Measurements from ENCODE around the gene FAAP20. TPM values are rescaled to one million over a fixed set of nuclear protein-coding genes. Genes with fewer than 3 reads are reported as not detected.

FAAP20 gene
- total and polyA plus RNA-seq, 10 of the 15 experiments (the other 5 are each of a cell fraction or from before 2014, with no cell fraction given): 0.79 to 91.8 (median 20.9) TPM

DNA sequence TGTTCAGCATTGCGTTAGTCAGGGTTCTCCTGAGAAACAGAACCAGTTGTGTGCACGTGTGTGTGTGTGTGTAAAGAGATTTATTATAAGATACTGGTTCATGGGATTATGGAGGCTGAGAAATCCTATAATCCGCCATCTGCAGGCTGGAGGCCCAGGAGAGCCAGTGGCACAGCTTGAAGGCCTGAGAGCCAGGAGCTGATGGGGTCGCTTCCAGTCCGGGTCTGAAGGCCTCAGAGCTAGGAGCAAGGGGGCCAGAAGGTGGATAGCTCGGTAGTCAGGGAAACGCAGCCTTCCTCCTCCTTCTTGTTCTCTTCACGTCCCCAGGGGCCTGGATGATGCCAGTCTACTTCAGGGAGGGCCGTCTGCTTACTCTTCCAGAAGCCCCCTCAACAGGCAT is 37.7 kb downstream of the FAAP20 start:
- Histone ChIP-seq H3K9me3 (replicated peaks; ENCODE audit: control insufficient read depth, insufficient read depth, low read length) (no peaks in the 10 kb centered on the region), H3K27ac (ENCODE audit: control insufficient read depth, insufficient read depth) (no peak overlapping the region), H3K4me3 (no peak overlapping the region), H3K36me3 (ENCODE audit: control insufficient read depth in 2 of 2, insufficient read depth in 2 of 2, low read length in 1 of 2) (no peaks in the 10 kb centered on the region), H3K27me3 (replicated peaks in 1 of 2; ENCODE audit: control insufficient read depth in 2 of 2, insufficient read depth in 2 of 2, low read length in 1 of 2) (no peaks in the 10 kb centered on the region), H3K4me2 (ENCODE audit: control insufficient read depth, insufficient read depth) (no peak overlapping the region), H4K20me1 (ENCODE audit: control insufficient read depth, insufficient read depth) (no peaks in the 10 kb centered on the region), H3K4me1 (ENCODE audit: control insufficient read depth, insufficient read depth, low read length) (no peaks in the 10 kb centered on the region), H3K79me2 (ENCODE audit: control insufficient read depth, insufficient read depth, low read length) (no peaks in the 10 kb centered on the region), H3K9ac (ENCODE audit: control insufficient read depth, insufficient read depth, low read length) (no peak overlapping the region), H2AFZ (ENCODE audit: control insufficient read depth, low read depth, low read length) (no peak overlapping the region)
- ChIA-PET SMC1A (ENCODE audit: uncharacterized antibody, unreplicated experiment) (no interaction called here), CTCF (no interaction called here), POLR2A (no interaction called here), RAD21 (ENCODE audit: unreplicated experiment) (no interaction called here)
- FAIRE-seq: no peak
- intact Hi-C loops (cut with micrococcal nuclease; ENCODE audit: unreplicated experiment) (no loop called here), in situ Hi-C loops (cut with MboI) (loop anchor here (5.0 kb wide), 1 partner anchor 50 kb away; no protein-coding TSS in a partner anchor)
- WGBS (ENCODE audit: insufficient coverage, insufficient replicate concordance, low lambda C conversion rate, missing lambda C conversion rate): 45% methylated on average over 9 of the region's 9 CpGs
- DNase-seq (ENCODE audit: low read depth, low spot score): no peak
- no TSS peak for BruUV-seq (replicated peaks)
- ATAC-seq: no peak
- TF ChIP-seq MYC (IDR thresholded peaks at IDR 0.05; ENCODE audit: insufficient read depth, insufficient read length, insufficient replicate concordance, low read length, severe bottlenecking): no peak
- no peak for TF ChIP-seq GABPA (IDR thresholded peaks at IDR 0.05; ENCODE audit: low read depth)
- TF ChIP-seq CEBPB (IDR thresholded peaks at IDR 0.05; ENCODE audit: borderline replicate concordance in 1 of 2, low read depth in 2 of 2, low read length in 2 of 2): no peak
- TF ChIP-seq, protein P1, sequence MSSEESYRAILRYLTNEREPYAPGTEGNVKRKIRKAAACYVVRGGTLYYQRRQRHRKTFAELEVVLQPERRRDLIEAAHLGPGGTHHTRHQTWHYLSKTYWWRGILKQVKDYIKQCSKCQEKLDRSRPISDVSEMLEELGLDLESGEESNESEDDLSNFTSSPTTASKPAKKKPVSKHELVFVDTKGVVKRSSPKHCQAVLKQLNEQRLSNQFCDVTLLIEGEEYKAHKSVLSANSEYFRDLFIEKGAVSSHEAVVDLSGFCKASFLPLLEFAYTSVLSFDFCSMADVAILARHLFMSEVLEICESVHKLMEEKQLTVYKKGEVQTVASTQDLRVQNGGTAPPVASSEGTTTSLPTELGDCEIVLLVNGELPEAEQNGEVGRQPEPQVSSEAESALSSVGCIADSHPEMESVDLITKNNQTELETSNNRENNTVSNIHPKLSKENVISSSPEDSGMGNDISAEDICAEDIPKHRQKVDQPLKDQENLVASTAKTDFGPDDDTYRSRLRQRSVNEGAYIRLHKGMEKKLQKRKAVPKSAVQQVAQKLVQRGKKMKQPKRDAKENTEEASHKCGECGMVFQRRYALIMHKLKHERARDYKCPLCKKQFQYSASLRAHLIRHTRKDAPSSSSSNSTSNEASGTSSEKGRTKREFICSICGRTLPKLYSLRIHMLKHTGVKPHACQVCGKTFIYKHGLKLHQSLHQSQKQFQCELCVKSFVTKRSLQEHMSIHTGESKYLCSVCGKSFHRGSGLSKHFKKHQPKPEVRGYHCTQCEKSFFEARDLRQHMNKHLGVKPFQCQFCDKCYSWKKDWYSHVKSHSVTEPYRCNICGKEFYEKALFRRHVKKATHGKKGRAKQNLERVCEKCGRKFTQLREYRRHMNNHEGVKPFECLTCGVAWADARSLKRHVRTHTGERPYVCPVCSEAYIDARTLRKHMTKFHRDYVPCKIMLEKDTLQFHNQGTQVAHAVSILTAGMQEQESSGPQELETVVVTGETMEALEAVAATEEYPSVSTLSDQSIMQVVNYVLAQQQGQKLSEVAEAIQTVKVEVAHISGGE (CRISPR knock-in tag; IDR thresholded peaks at IDR 0.05): no peak
- TF ChIP-seq, protein P2, sequence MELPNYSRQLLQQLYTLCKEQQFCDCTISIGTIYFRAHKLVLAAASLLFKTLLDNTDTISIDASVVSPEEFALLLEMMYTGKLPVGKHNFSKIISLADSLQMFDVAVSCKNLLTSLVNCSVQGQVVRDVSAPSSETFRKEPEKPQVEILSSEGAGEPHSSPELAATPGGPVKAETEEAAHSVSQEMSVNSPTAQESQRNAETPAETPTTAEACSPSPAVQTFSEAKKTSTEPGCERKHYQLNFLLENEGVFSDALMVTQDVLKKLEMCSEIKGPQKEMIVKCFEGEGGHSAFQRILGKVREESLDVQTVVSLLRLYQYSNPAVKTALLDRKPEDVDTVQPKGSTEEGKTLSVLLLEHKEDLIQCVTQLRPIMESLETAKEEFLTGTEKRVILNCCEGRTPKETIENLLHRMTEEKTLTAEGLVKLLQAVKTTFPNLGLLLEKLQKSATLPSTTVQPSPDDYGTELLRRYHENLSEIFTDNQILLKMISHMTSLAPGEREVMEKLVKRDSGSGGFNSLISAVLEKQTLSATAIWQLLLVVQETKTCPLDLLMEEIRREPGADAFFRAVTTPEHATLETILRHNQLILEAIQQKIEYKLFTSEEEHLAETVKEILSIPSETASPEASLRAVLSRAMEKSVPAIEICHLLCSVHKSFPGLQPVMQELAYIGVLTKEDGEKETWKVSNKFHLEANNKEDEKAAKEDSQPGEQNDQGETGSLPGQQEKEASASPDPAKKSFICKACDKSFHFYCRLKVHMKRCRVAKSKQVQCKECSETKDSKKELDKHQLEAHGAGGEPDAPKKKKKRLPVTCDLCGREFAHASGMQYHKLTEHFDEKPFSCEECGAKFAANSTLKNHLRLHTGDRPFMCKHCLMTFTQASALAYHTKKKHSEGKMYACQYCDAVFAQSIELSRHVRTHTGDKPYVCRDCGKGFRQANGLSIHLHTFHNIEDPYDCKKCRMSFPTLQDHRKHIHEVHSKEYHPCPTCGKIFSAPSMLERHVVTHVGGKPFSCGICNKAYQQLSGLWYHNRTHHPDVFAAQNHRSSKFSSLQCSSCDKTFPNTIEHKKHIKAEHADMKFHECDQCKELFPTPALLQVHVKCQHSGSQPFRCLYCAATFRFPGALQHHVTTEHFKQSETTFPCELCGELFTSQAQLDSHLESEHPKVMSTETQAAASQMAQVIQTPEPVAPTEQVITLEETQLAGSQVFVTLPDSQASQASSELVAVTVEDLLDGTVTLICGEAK (IDR thresholded peaks at IDR 0.05; ENCODE audit: borderline replicate concordance): no peak
- no peak for TF ChIP-seq NFYB (IDR thresholded peaks at IDR 0.05; ENCODE audit: insufficient read depth, low read depth, low read length)
- TF ChIP-seq ZNF274 (IDR thresholded peaks at IDR 0.05; ENCODE audit: insufficient read depth, insufficient read length): no peak
- TF ChIP-seq SREBF2 (IDR thresholded peaks at IDR 0.05; ENCODE audit: low read length): no peak
- no peak for TF ChIP-seq SUPT20H (IDR thresholded peaks at IDR 0.05; ENCODE audit: borderline replicate concordance, control insufficient read depth, low read depth, low read length)
- TF ChIP-seq RELA (IDR thresholded peaks at IDR 0.05; ENCODE audit: borderline replicate concordance, partially characterized antibody): no peak
- no peak for TF ChIP-seq ZNF207 (IDR thresholded peaks at IDR 0.05; ENCODE audit: borderline replicate concordance)
- TF ChIP-seq MTA3 (IDR thresholded peaks at IDR 0.05; ENCODE audit: borderline replicate concordance, low read length): no peak
- TF ChIP-seq, protein P3, sequence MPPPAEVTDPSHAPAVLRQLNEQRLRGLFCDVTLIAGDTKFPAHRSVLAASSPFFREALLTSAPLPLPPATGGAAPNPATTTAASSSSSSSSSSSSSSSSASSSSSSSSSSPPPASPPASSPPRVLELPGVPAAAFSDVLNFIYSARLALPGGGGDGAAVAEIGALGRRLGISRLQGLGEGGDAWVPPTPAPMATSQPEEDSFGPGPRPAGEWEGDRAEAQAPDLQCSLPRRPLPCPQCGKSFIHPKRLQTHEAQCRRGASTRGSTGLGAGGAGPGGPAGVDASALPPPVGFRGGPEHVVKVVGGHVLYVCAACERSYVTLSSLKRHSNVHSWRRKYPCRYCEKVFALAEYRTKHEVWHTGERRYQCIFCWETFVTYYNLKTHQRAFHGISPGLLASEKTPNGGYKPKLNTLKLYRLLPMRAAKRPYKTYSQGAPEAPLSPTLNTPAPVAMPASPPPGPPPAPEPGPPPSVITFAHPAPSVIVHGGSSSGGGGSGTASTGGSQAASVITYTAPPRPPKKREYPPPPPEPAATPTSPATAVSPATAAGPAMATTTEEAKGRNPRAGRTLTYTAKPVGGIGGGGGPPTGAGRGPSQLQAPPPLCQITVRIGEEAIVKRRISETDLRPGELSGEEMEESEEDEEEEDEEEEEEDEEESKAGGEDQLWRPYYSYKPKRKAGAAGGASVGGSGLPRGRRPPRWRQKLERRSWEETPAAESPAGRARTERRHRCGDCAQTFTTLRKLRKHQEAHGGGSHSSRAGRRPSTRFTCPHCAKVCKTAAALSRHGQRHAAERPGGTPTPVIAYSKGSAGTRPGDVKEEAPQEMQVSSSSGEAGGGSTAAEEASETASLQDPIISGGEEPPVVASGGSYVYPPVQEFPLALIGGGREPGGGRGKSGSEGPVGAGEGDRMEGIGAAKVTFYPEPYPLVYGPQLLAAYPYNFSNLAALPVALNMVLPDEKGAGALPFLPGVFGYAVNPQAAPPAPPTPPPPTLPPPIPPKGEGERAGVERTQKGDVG (CRISPR knock-in tag; IDR thresholded peaks at IDR 0.05): no peak
- no peak for TF ChIP-seq ZNF622 (IDR thresholded peaks at IDR 0.05)

Measured in GM12878 (cell line).